ENCODE measurements around the gene RSBN1L. TPM values are rescaled to one million over a fixed set of nuclear protein-coding genes. Genes with fewer than 3 reads are reported as not detected.
A peak's percentile ranks its signal among the peaks of the same experiment; 100 is the strongest.
"Not testable (repeated sequence)": the region's sequence is repeated elsewhere in the genome, so short reads cannot be mapped to it uniquely, and the experiment has no call there.

RSBN1L gene
- total and polyA plus RNA-seq, 4 donors = 26.1 to 53.5 (median 31.1) TPM

- Histone ChIP-seq H3K4me3 (ENCODE audit: low read depth, low read length) (no peak overlapping the region), H3K27me3 (ENCODE audit: control insufficient read depth, insufficient read depth, low read length) (no peaks in the 10 kb centered on the region), H3K36me3 (ENCODE audit: control insufficient read depth, insufficient read depth, low read length) (no peaks in the 10 kb centered on the region), H3K4me1 (ENCODE audit: control insufficient read depth, insufficient read depth, low read length) (peaks cover 3% of the 10 kb centered on the region), H3K9me3 (ENCODE audit: control insufficient read depth, insufficient read depth, low read length) (no peaks in the 10 kb centered on the region), H3K27ac (ENCODE audit: low read depth, low read length) (no peak overlapping the region)
- no peak for DNase-seq (ENCODE audit: low read depth in 4 of 6, low spot score in 6 of 6)
- WGBS (ENCODE audit: insufficient coverage) = 86% methylated on average over 1 of the region's 3 CpGs
These were observed 20.5 kb downstream of the RSBN1L start for GRCh38 chr7:77716804-77717203.

GRCh38 chr7:77717566-77717965, 21.3 kb downstream of the RSBN1L start:
- not testable (repeated sequence) for H3K36me3 ChIP-seq (ENCODE audit: control insufficient read depth, insufficient read depth, low read length); H3K27me3 ChIP-seq (ENCODE audit: control insufficient read depth, insufficient read depth, low read length); H3K4me1 ChIP-seq (ENCODE audit: control insufficient read depth, insufficient read depth, low read length); DNase-seq (ENCODE audit: low read depth in 4 of 6, low spot score in 6 of 6); H3K9me3 ChIP-seq (ENCODE audit: control insufficient read depth, insufficient read depth, low read length); H3K4me3 ChIP-seq (ENCODE audit: low read depth, low read length); H3K27ac ChIP-seq (ENCODE audit: low read depth, low read length)
- 100% methylated on average over 2 of the region's 5 CpGs for WGBS (ENCODE audit: insufficient coverage)

GRCh38 chr7:77727527-77727926, 31.3 kb downstream of the RSBN1L start:
- Histone ChIP-seq H3K27ac (ENCODE audit: low read depth, low read length) (peak overlapping the region; percentile 52), H3K4me1 (ENCODE audit: control insufficient read depth, insufficient read depth, low read length) (peaks cover 6% of the 10 kb centered on the region), H3K4me3 (ENCODE audit: low read depth, low read length) (no peak overlapping the region), H3K27me3 (ENCODE audit: control insufficient read depth, insufficient read depth, low read length) (no peaks in the 10 kb centered on the region), H3K36me3 (ENCODE audit: control insufficient read depth, insufficient read depth, low read length) (no peaks in the 10 kb centered on the region), H3K9me3 (ENCODE audit: control insufficient read depth, insufficient read depth, low read length) (no peaks in the 10 kb centered on the region)
- WGBS (ENCODE audit: insufficient coverage) = no CpG with 5 or more reads among the region's 3 CpGs
- peak in 2 of 6 donors; percentile 2 to 6 for DNase-seq (ENCODE audit: low read depth in 4 of 6, low spot score in 6 of 6)

- DNase-seq (ENCODE audit: low read depth in 4 of 6, low spot score in 6 of 6) = peak in 4 of 6 donors; percentile 9 to 77 (median 50)
- Histone ChIP-seq H3K4me3 (ENCODE audit: low read depth, low read length) (no peak overlapping the region), H3K27ac (ENCODE audit: low read depth, low read length) (peak overlapping the region; percentile 67), H3K9me3 (ENCODE audit: control insufficient read depth, insufficient read depth, low read length) (no peaks in the 10 kb centered on the region), H3K27me3 (ENCODE audit: control insufficient read depth, insufficient read depth, low read length) (no peaks in the 10 kb centered on the region), H3K36me3 (ENCODE audit: control insufficient read depth, insufficient read depth, low read length) (no peaks in the 10 kb centered on the region), H3K4me1 (ENCODE audit: control insufficient read depth, insufficient read depth, low read length) (peaks cover 6% of the 10 kb centered on the region)
- 5% methylated on average over 4 of the region's 8 CpGs for WGBS (ENCODE audit: insufficient coverage)
These were observed 31.9 kb downstream of the RSBN1L start for GRCh38 chr7:77727936-77728701.

GRCh38 chr7:77729574-77730348, 33.5 kb downstream of the RSBN1L start:
- no peak overlapping the region for H3K4me3 ChIP-seq (ENCODE audit: low read depth, low read length)
- no peaks in the 10 kb centered on the region for H3K36me3 ChIP-seq (ENCODE audit: control insufficient read depth, insufficient read depth, low read length)
- H3K27me3 ChIP-seq (ENCODE audit: control insufficient read depth, insufficient read depth, low read length) = no peaks in the 10 kb centered on the region
- H3K4me1 ChIP-seq (ENCODE audit: control insufficient read depth, insufficient read depth, low read length) = peaks cover 6% of the 10 kb centered on the region
- no peak for DNase-seq (ENCODE audit: low read depth in 4 of 6, low spot score in 6 of 6)
- H3K9me3 ChIP-seq (ENCODE audit: control insufficient read depth, insufficient read depth, low read length) = no peaks in the 10 kb centered on the region
- WGBS (ENCODE audit: insufficient coverage) = 100% methylated on average over 1 of the region's 3 CpGs
- H3K27ac ChIP-seq (ENCODE audit: low read depth, low read length) = no peak overlapping the region

- no CpG with 5 or more reads among the region's 1 CpG for WGBS (ENCODE audit: insufficient coverage)
- Histone ChIP-seq H3K27me3 (ENCODE audit: control insufficient read depth, insufficient read depth, low read length) (no peaks in the 10 kb centered on the region), H3K4me3 (ENCODE audit: low read depth, low read length) (no peak overlapping the region)
These were observed 35.5 kb downstream of the RSBN1L start for GRCh38 chr7:77731716-77732115.

GRCh38 chr7:77734659-77735421, 38.6 kb downstream of the RSBN1L start:
- no peaks in the 10 kb centered on the region for H3K9me3 ChIP-seq (ENCODE audit: control insufficient read depth, insufficient read depth, low read length)
- H3K27me3 ChIP-seq (ENCODE audit: control insufficient read depth, insufficient read depth, low read length) = no peaks in the 10 kb centered on the region
- WGBS (ENCODE audit: insufficient coverage) = 78% methylated on average over 3 of the region's 9 CpGs
- DNase-seq (ENCODE audit: low read depth in 4 of 6, low spot score in 6 of 6) = no peak
- no peak overlapping the region for H3K4me3 ChIP-seq (ENCODE audit: low read depth, low read length)
- no peaks in the 10 kb centered on the region for H3K4me1 ChIP-seq (ENCODE audit: control insufficient read depth, insufficient read depth, low read length)
- H3K36me3 ChIP-seq (ENCODE audit: control insufficient read depth, insufficient read depth, low read length) = peaks cover 5% of the 10 kb centered on the region
- no peak overlapping the region for H3K27ac ChIP-seq (ENCODE audit: low read depth, low read length)

More at GRCh38 chr7:77731716-77732115, 35.5 kb downstream of the RSBN1L start:
- no peak for DNase-seq (ENCODE audit: low read depth in 4 of 6, low spot score in 6 of 6)
- Histone ChIP-seq H3K36me3 (ENCODE audit: control insufficient read depth, insufficient read depth, low read length) (no peaks in the 10 kb centered on the region), H3K4me1 (ENCODE audit: control insufficient read depth, insufficient read depth, low read length) (peaks cover 6% of the 10 kb centered on the region), H3K9me3 (ENCODE audit: control insufficient read depth, insufficient read depth, low read length) (no peaks in the 10 kb centered on the region), H3K27ac (ENCODE audit: low read depth, low read length) (no peak overlapping the region)

GRCh38 chr7:77735457-77735856, 39.2 kb downstream of the RSBN1L start:
- WGBS (ENCODE audit: insufficient coverage) = no CpG with 5 or more reads among the region's 1 CpG

GRCh38 chr7:77736991-77737390, 40.7 kb downstream of the RSBN1L start:
- DNase-seq (ENCODE audit: low read depth in 4 of 6, low spot score in 6 of 6) = no peak
- H3K9me3 ChIP-seq (ENCODE audit: control insufficient read depth, insufficient read depth, low read length) = no peaks in the 10 kb centered on the region
- WGBS (ENCODE audit: insufficient coverage) = 89% methylated on average over 3 of the region's 5 CpGs

More at GRCh38 chr7:77735457-77735856, 39.2 kb downstream of the RSBN1L start:
- Histone ChIP-seq H3K4me1 (ENCODE audit: control insufficient read depth, insufficient read depth, low read length) (no peaks in the 10 kb centered on the region), H3K9me3 (ENCODE audit: control insufficient read depth, insufficient read depth, low read length) (no peaks in the 10 kb centered on the region), H3K27me3 (ENCODE audit: control insufficient read depth, insufficient read depth, low read length) (no peaks in the 10 kb centered on the region), H3K36me3 (ENCODE audit: control insufficient read depth, insufficient read depth, low read length) (peaks cover 5% of the 10 kb centered on the region), H3K4me3 (ENCODE audit: low read depth, low read length) (no peak overlapping the region), H3K27ac (ENCODE audit: low read depth, low read length) (no peak overlapping the region)
- no peak for DNase-seq (ENCODE audit: low read depth in 4 of 6, low spot score in 6 of 6)

More at GRCh38 chr7:77736991-77737390, 40.7 kb downstream of the RSBN1L start:
- Histone ChIP-seq H3K27me3 (ENCODE audit: control insufficient read depth, insufficient read depth, low read length) (no peaks in the 10 kb centered on the region), H3K36me3 (ENCODE audit: control insufficient read depth, insufficient read depth, low read length) (peaks cover 5% of the 10 kb centered on the region), H3K4me3 (ENCODE audit: low read depth, low read length) (no peak overlapping the region), H3K4me1 (ENCODE audit: control insufficient read depth, insufficient read depth, low read length) (no peaks in the 10 kb centered on the region), H3K27ac (ENCODE audit: low read depth, low read length) (no peak overlapping the region)

Data from spinal cord (tissue), 10 donors.